Mesenchymal stem cell (in vitro differentiated cells and primary cell): Measurements from ENCODE around the gene MAP3K6.

ENCODE experiments used
- DNase-seq: peaks from one replicate; pipeline ENCODE4 v3.0.0-alpha.2; 2013
- H2AFZ ChIP-seq: one replicate; pipeline ENCODE4 v1.6.1; 2013; ENCODE audit warnings: low read depth, mild to moderate bottlenecking, control low read depth, inconsistent platforms, low read length, moderate library complexity
- H2AK5ac ChIP-seq: 2 replicates; pipeline ENCODE4 v1.6.1; 2013; ENCODE audit warnings: low read length, moderate library complexity, mild to moderate bottlenecking, inconsistent platforms; ENCODE audit not compliant: severe bottlenecking
- H2BK120ac ChIP-seq: one replicate; pipeline ENCODE4 v1.6.1; 2013; ENCODE audit warnings: low read depth, mild to moderate bottlenecking, inconsistent platforms, low read length, moderate library complexity
- H2BK12ac ChIP-seq, 2 experiments: one replicate each; pipeline ENCODE4 v1.6.1; 2013; ENCODE audit warnings: inconsistent platforms in 2 of 2, low read length in 2 of 2, mild to moderate bottlenecking in 2 of 2, moderate library complexity in 2 of 2, control low read depth in 1 of 2
- H2BK15ac ChIP-seq: one replicate; pipeline ENCODE4 v1.6.1; 2013; ENCODE audit warnings: mild to moderate bottlenecking, low read depth, inconsistent platforms; ENCODE audit not compliant: poor library complexity, severe bottlenecking
- H2BK5ac ChIP-seq: 2 replicates; pipeline ENCODE4 v1.6.1; 2013; ENCODE audit warnings: low read depth, mild to moderate bottlenecking, low read length, control low read depth, inconsistent platforms; ENCODE audit not compliant: poor library complexity, severe bottlenecking
- H3K14ac ChIP-seq, 2 experiments: one replicate each; pipeline ENCODE4 v1.6.1; 2013; ENCODE audit warnings: inconsistent platforms in 2 of 2, low read length in 2 of 2, control low read depth in 1 of 2, mild to moderate bottlenecking in 1 of 2, moderate library complexity in 1 of 2
- H3K18ac ChIP-seq, 2 experiments: one replicate each; pipeline ENCODE4 v1.6.1; 2013; ENCODE audit warnings: inconsistent platforms in 2 of 2, low read length in 2 of 2, control low read depth in 1 of 2, low read depth in 1 of 2, mild to moderate bottlenecking in 1 of 2
- H3K23ac ChIP-seq, 2 experiments: one replicate each; pipeline ENCODE4 v1.6.1; 2013; ENCODE audit warnings: inconsistent platforms in 2 of 2, low read length in 2 of 2, mild to moderate bottlenecking in 2 of 2, moderate library complexity in 2 of 2, control low read depth in 1 of 2
- H3K27ac ChIP-seq: 2 replicates; pipeline ENCODE4 v1.5.1; 2013; ENCODE audit warnings: mild to moderate bottlenecking, moderate library complexity, low read length, control low read depth, inconsistent platforms; ENCODE audit not compliant: poor library complexity, severe bottlenecking
- H3K27me3 ChIP-seq, 2 experiments: 2 replicates each; pipeline versions ENCODE4 v1.6.1 to v1.7.0; 2013; ENCODE audit warnings: low read length in 2 of 2, mild to moderate bottlenecking in 2 of 2, moderate library complexity in 2 of 2, control low read depth in 1 of 2, inconsistent platforms in 1 of 2; ENCODE audit not compliant: control insufficient read depth in 1 of 2, insufficient read depth in 1 of 2
- H3K36me3 ChIP-seq, 2 experiments: 2 replicates each; pipeline versions ENCODE4 v1.6.1 to v1.7.0; 2013; ENCODE audit warnings: low read length in 2 of 2, control low read depth in 1 of 2, inconsistent platforms in 1 of 2, low read depth in 1 of 2, mild to moderate bottlenecking in 1 of 2; ENCODE audit not compliant: insufficient read depth in 2 of 2, control insufficient read depth in 1 of 2
- H3K4ac ChIP-seq, 2 experiments: one replicate each; pipeline ENCODE4 v1.6.1; 2013; ENCODE audit warnings: inconsistent platforms in 2 of 2, low read length in 2 of 2, mild to moderate bottlenecking in 2 of 2, moderate library complexity in 2 of 2, control low read depth in 1 of 2, low read depth in 1 of 2
- H3K4me1 ChIP-seq: 2 replicates; pipeline ENCODE4 v1.6.1; 2013; ENCODE audit warnings: low read depth, low read length, control low read depth; ENCODE audit not compliant: control insufficient read depth, insufficient read depth
- H3K4me2 ChIP-seq: 2 replicates; pipeline ENCODE4 v1.6.1; 2013; ENCODE audit warnings: low read length, mild to moderate bottlenecking, inconsistent platforms; ENCODE audit not compliant: poor library complexity, severe bottlenecking
- H3K4me3 ChIP-seq, 2 experiments: 2 replicates each; pipeline versions ENCODE4 v1.5.1 to v1.7.0; 2013; ENCODE audit warnings: low read length in 2 of 2, mild to moderate bottlenecking in 2 of 2, control low read depth in 1 of 2, low read depth in 1 of 2; ENCODE audit not compliant: insufficient read depth in 1 of 2
- H3K79me1 ChIP-seq: replicated peaks from 2 replicates; pipeline ENCODE4 v1.6.1; 2013; ENCODE audit warnings: mild to moderate bottlenecking, control low read depth, low read length, inconsistent platforms; ENCODE audit not compliant: poor library complexity, severe bottlenecking
- H3K9ac ChIP-seq: 2 replicates; pipeline ENCODE4 v1.7.0; 2013; ENCODE audit warnings: mild to moderate bottlenecking, low read length, moderate library complexity
- H3K9me3 ChIP-seq: 2 replicates; pipeline ENCODE4 v1.7.0; 2013; ENCODE audit warnings: mild to moderate bottlenecking, low read length; ENCODE audit not compliant: control insufficient read depth
- H4K8ac ChIP-seq: one replicate; pipeline ENCODE4 v1.6.1; 2013; ENCODE audit warnings: inconsistent platforms, mild to moderate bottlenecking, low read length, moderate library complexity
- H4K91ac ChIP-seq: one replicate; pipeline ENCODE4 v1.6.1; 2013; ENCODE audit warnings: mild to moderate bottlenecking, low read length, inconsistent platforms
- WGBS: methylation state at CpG from one replicate; pipeline ENCODE4 v1.1.7; 2013; ENCODE audit warnings: mixed read lengths; 5-methylcytosine and 5-hydroxymethylcytosine counted together

The MAP3K6 gene

GRCh38 chr1:27346357-27346756 lies 20.4 kb downstream of the MAP3K6 start:
- H2AK5ac ChIP-seq = no peak overlapping the region
- H2BK120ac ChIP-seq = no peak overlapping the region
- no peak overlapping the region for H2BK12ac ChIP-seq
- H3K4me1 ChIP-seq = peaks cover 45% of the 10 kb centered on the region
- H3K9me3 ChIP-seq = no peaks in the 10 kb centered on the region
- no peak overlapping the region for H4K91ac ChIP-seq
- H2BK5ac ChIP-seq = no peak overlapping the region
- no peak overlapping the region for H3K9ac ChIP-seq
- H2BK15ac ChIP-seq = no peak overlapping the region
- no peak for DNase-seq
- no peaks in the 10 kb centered on the region for H3K79me1 ChIP-seq
- H3K4me3 ChIP-seq = no peak overlapping the region
- H3K23ac ChIP-seq = no peak overlapping the region
- no peak overlapping the region for H3K18ac ChIP-seq
- H3K36me3 ChIP-seq = peaks cover 0 to 4% of the 10 kb centered on the region in 2 experiments
- H3K27me3 ChIP-seq = peaks cover 0 to 30% of the 10 kb centered on the region in 2 experiments
- H3K27ac ChIP-seq = no peak overlapping the region
- no peak overlapping the region for H4K8ac ChIP-seq
- H3K4ac ChIP-seq = no peak overlapping the region
- 97% methylated on average over 7 of the region's 8 CpGs for WGBS
- H3K4me2 ChIP-seq = no peak overlapping the region
- no peak overlapping the region for H3K14ac ChIP-seq
- no peak overlapping the region for H2AFZ ChIP-seq

DNA sequence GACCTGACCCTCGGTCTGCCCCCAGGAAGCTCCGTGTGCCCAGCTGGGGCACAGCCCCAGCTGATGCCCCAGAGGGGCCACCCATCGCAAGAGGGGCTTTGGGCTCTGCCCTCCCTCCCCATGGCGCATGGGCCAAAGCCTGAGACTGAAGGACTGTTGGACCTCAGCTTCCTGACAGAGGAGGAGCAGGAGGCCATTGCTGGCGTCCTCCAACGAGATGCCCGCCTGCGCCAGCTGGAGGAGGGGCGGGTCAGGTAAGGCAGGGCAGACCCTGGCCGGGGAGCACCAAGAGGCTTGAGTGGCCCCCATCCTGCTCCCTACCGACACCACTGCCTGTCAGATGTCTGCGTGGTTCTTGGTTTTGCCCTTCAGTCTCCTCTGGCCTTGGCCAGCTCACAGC lies 21.5 kb downstream of the MAP3K6 start:
- WGBS = 91% methylated on average over 12 of the region's 12 CpGs
- Histone ChIP-seq H3K23ac (no peak overlapping the region), H2AK5ac (no peak overlapping the region), H3K14ac (no peak overlapping the region), H3K27ac (no peak overlapping the region), H3K4me2 (no peak overlapping the region), H3K4me3 (no peak overlapping the region), H2BK12ac (no peak overlapping the region), H4K8ac (peak overlapping the region; percentile 14), H2BK5ac (no peak overlapping the region), H3K4ac (no peak overlapping the region), H3K36me3 (peaks cover 0 to 4% of the 10 kb centered on the region in 2 experiments), H3K18ac (no peak overlapping the region), H2BK15ac (no peak overlapping the region), H3K27me3 (peaks cover 0 to 19% of the 10 kb centered on the region in 2 experiments), H3K79me1 (no peaks in the 10 kb centered on the region), H3K4me1 (peaks cover 43% of the 10 kb centered on the region), H3K9ac (no peak overlapping the region), H2BK120ac (no peak overlapping the region), H2AFZ (no peak overlapping the region), H3K9me3 (no peaks in the 10 kb centered on the region), H4K91ac (no peak overlapping the region)
- no peak for DNase-seq

- Histone ChIP-seq H2BK120ac (no peak overlapping the region), H2AFZ (no peak overlapping the region), H3K36me3 (peaks cover 0 to 8% of the 10 kb centered on the region in 2 experiments), H3K4me3 (no peak overlapping the region), H2BK5ac (no peak overlapping the region), H3K4me1 (peaks cover 37% of the 10 kb centered on the region), H3K9me3 (no peaks in the 10 kb centered on the region), H3K27me3 (peaks cover 0 to 7% of the 10 kb centered on the region in 2 experiments), H4K8ac (peak overlapping the region; percentile 48), H3K9ac (no peak overlapping the region), H3K14ac (no peak overlapping the region), H2AK5ac (no peak overlapping the region), H4K91ac (no peak overlapping the region), H2BK15ac (no peak overlapping the region), H3K4me2 (no peak overlapping the region), H3K18ac (no peak overlapping the region), H3K27ac (no peak overlapping the region), H2BK12ac (no peak overlapping the region), H3K79me1 (no peaks in the 10 kb centered on the region), H3K4ac (no peak overlapping the region), H3K23ac (no peak overlapping the region)
- 96% methylated on average over 5 of the region's 5 CpGs for WGBS
- DNase-seq = no peak
Measured at GRCh38 chr1:27343639-27344025, 23.1 kb downstream of the MAP3K6 start.

- Histone ChIP-seq H3K4me1 (peaks cover 37% of the 10 kb centered on the region), H2BK5ac (no peak overlapping the region), H3K9ac (no peak overlapping the region), H3K4me3 (no peak overlapping the region), H4K91ac (peak overlapping the region; percentile 57), H3K9me3 (no peaks in the 10 kb centered on the region), H2AFZ (no peak overlapping the region), H2AK5ac (peak overlapping the region; percentile 45), H3K36me3 (peaks cover 0 to 11% of the 10 kb centered on the region in 2 experiments), H3K14ac (no peak overlapping the region), H2BK120ac (no peak overlapping the region), H2BK12ac (peak overlapping the region; percentile 9 to 72), H3K79me1 (no peaks in the 10 kb centered on the region), H3K4ac (no peak overlapping the region), H3K27ac (no peak overlapping the region), H4K8ac (peak overlapping the region; percentile 48), H3K27me3 (peaks cover 0 to 7% of the 10 kb centered on the region in 2 experiments), H3K18ac (peak overlapping the region in 1 of 2 experiments; percentile 1), H3K23ac (no peak overlapping the region), H3K4me2 (no peak overlapping the region), H2BK15ac (peak overlapping the region; percentile 34)
- DNase-seq = no peak
- WGBS = 81% methylated on average over 29 of the region's 31 CpGs
Measured at GRCh38 chr1:27342778-27343638, 23.8 kb downstream of the MAP3K6 start.
